Colonic mucosa (tissue), 4 donors: ENCODE data around the gene ACER3. TPM values are rescaled to one million over a fixed set of nuclear protein-coding genes. Genes with fewer than 3 reads are reported as not detected.
"Not testable (repeated sequence)": the region's sequence is repeated elsewhere in the genome, so short reads cannot be mapped to it uniquely, and the experiment has no call there.

Experiments used
- DNase-seq: peaks from one replicate; pipeline ENCODE4 v3.0.0-alpha.2; 2020
- H3K27ac ChIP-seq: fragments of 200-600 bp; one replicate; pipeline ENCODE4 v1.8.0; 2021
- H3K27me3 ChIP-seq: fragments of 200-600 bp; one replicate; pipeline ENCODE4 v1.8.0; 2021
- H3K36me3 ChIP-seq: fragments of 200-600 bp; one replicate; pipeline ENCODE4 v1.8.0; 2021
- H3K4me1 ChIP-seq: fragments of 200-600 bp; one replicate; pipeline ENCODE4 v1.8.0; 2021; ENCODE audit warnings: mild to moderate bottlenecking
- H3K4me3 ChIP-seq: fragments of 200-600 bp; one replicate; pipeline ENCODE4 v1.8.0; 2021
- H3K9ac ChIP-seq, 2 donors: one replicate each; pipeline ENCODE4 v1.7.0; 2013; ENCODE audit warnings: control low read depth in 2 of 2, low read depth in 2 of 2, low read length in 2 of 2
- H3K9me3 ChIP-seq: fragments of 200-600 bp; one replicate; pipeline ENCODE4 v1.8.0; 2021
- CTCF ChIP-seq: fragments of 200-600 bp; IDR thresholded peaks from one replicate; pipeline ENCODE4 v1.8.0; 2022; ENCODE audit warnings: antibody characterized with exemption, mild to moderate bottlenecking
- intact Hi-C: fragments of 100-400 bp; cut with DNase I; formaldehyde crosslinking; loops from one replicate; pipeline ENCODE4 v1.14.1; 2022
- total RNA-seq, 2 donors: library from RNA; stranded (reverse); fragmentation: NEBNext Ultra II Directional in 1 of 2; extraction: Animal tissue kit (Norgen Biotek cat#: 25700) in 1 of 2; gene quantifications; one replicate each; pipeline ENCODE4 v1.2.1, GENCODE V29; 2021
- donor health status: healthy.
- donor health status: DM: no; HTN: no; CAD: no.
- donor health status: DM: no; HTN: no; CAD: no.

The ACER3 gene
- total RNA-seq, 2 donors from 2014 or later: 25.0 to 36.4 TPM

GRCh38 chr11:77057938-77058474, 197.3 kb downstream of the ACER3 start:
- no peaks in the 10 kb centered on the region for H3K27me3 ChIP-seq
- H3K9me3 ChIP-seq: no peaks in the 10 kb centered on the region
- intact Hi-C loops: no loop called here
- H3K9ac ChIP-seq: no peak overlapping the region
- no peak for TF ChIP-seq CTCF
- peaks cover under 1% of the 10 kb centered on the region for H3K4me1 ChIP-seq
- no peak for DNase-seq
- no peak overlapping the region for H3K27ac ChIP-seq
- no peaks in the 10 kb centered on the region for H3K36me3 ChIP-seq
- no peak overlapping the region for H3K4me3 ChIP-seq

DNA sequence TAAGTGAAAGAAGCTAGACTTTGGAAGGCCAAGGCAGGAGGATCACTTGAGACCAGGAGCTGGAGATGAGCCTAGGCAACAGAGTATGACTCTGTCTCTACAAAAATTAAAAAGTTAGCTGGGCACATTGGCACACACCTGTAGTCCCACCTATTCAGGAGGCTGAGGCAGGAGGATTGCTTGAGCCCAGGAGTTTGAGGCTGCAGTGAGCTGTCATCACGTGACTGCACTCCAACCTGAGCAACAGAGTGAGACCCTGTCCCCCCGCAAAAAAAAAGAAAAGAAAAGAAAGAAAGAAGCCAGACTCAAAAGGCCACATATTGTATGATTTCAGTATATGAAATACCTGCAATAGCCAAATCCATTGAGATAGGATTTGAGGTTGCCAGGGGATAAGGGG, 198.2 kb downstream of the ACER3 start:
- DNase-seq: no peak
- H3K9me3 ChIP-seq: no peaks in the 10 kb centered on the region
- no peak overlapping the region for H3K9ac ChIP-seq
- H3K4me1 ChIP-seq: peaks cover 4% of the 10 kb centered on the region
- H3K36me3 ChIP-seq: no peaks in the 10 kb centered on the region
- TF ChIP-seq CTCF: no peak
- no peak overlapping the region for H3K4me3 ChIP-seq
- intact Hi-C loops: no loop called here
- H3K27ac ChIP-seq: no peak overlapping the region
- H3K27me3 ChIP-seq: no peaks in the 10 kb centered on the region

GRCh38 chr11:77059806-77060205, 199.1 kb downstream of the ACER3 start:
- no peak overlapping the region for H3K27ac ChIP-seq
- H3K4me1 ChIP-seq: peaks cover 4% of the 10 kb centered on the region
- H3K36me3 ChIP-seq: no peaks in the 10 kb centered on the region
- no peaks in the 10 kb centered on the region for H3K27me3 ChIP-seq
- no peak overlapping the region for H3K4me3 ChIP-seq
- DNase-seq: no peak
- no peak for TF ChIP-seq CTCF
- intact Hi-C loops: no loop called here
- no peaks in the 10 kb centered on the region for H3K9me3 ChIP-seq
- H3K9ac ChIP-seq: no peak overlapping the region

GRCh38 chr11:77060234-77060633, 199.5 kb downstream of the ACER3 start:
- peak overlapping the region in 1 of 2 donors; percentile 15 for H3K9ac ChIP-seq

DNA sequence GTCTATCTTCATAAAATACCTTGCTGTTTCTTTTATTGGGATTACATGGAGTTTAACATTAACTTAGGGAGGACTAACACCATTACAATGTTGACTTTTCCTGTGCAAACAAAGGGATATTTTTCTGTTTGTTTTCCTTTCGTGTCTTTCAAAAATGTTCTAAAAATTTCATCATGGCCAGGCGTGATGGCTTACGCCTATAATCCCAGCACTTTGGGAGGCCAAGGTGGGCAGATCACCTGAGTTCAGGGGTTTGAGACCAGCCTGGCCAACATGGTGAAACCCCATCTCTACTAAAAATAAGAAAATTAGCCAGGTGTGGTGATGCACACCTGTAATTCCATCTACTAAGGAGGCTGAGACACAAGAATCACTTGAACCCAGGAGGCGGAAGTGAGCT, 200.5 kb downstream of the ACER3 start:
- H3K9me3 ChIP-seq, H3K27me3 ChIP-seq, H3K36me3 ChIP-seq, H3K4me3 ChIP-seq, intact Hi-C loops, H3K9ac ChIP-seq: not testable (repeated sequence)
- peaks cover 12% of the 10 kb centered on the region for H3K4me1 ChIP-seq
- peak overlapping the region; percentile 56 for H3K27ac ChIP-seq
- DNase-seq: peak; percentile 40

More at GRCh38 chr11:77060234-77060633, 199.5 kb downstream of the ACER3 start:
- no peaks in the 10 kb centered on the region for H3K27me3 ChIP-seq
- intact Hi-C loops: no loop called here
- no peak for DNase-seq
- H3K4me3 ChIP-seq: no peak overlapping the region
- H3K4me1 ChIP-seq: peaks cover 4% of the 10 kb centered on the region
- H3K36me3 ChIP-seq: no peaks in the 10 kb centered on the region
- peak overlapping the region; percentile 56 for H3K27ac ChIP-seq
- no peaks in the 10 kb centered on the region for H3K9me3 ChIP-seq
- TF ChIP-seq CTCF: no peak

GRCh38 chr11:77062924-77063323, 202.2 kb downstream of the ACER3 start:
- no peaks in the 10 kb centered on the region for H3K9me3 ChIP-seq
- H3K36me3 ChIP-seq: no peaks in the 10 kb centered on the region
- H3K9ac ChIP-seq: peak overlapping the region in 1 of 2 donors; percentile 77
- no peaks in the 10 kb centered on the region for H3K27me3 ChIP-seq
- DNase-seq: peak; percentile 38
- no peak for TF ChIP-seq CTCF
- H3K4me3 ChIP-seq: no peak overlapping the region
- intact Hi-C loops: no loop called here
- peak overlapping the region; percentile 69 for H3K27ac ChIP-seq
- H3K4me1 ChIP-seq: peaks cover 12% of the 10 kb centered on the region
